ENCODE results near the gene GRN.
A peak's percentile ranks its signal among the peaks of the same experiment; 100 is the strongest.
"Not testable (repeated sequence)": the region's sequence is repeated elsewhere in the genome, so short reads cannot be mapped to it uniquely, and the experiment has no call there.

GRN gene

GRCh38 chr17:44383363-44383762 lies 38.3 kb downstream of the GRN start:
- DNase-seq: no peak

DNA sequence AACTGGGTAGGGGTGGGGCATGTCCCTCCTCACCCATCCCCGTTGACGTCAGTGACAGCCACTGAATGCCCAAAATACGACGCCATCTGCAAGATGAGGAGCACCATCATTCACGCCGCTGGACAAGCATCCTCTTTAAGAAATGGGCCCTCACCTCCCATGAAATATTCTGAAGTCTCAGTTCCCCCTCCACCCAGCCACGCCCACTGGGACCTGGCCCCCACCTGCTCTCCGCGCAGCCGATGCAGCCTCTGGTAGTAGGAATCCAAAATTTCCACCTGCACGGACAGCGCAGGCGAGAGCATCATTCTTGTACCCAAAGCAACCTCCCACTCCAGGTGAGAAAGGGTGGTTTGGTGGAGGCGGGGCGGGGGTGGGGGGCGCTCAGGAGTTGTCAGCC lies 38.8 kb downstream of the GRN start:
- DNase-seq: no peak

DNA sequence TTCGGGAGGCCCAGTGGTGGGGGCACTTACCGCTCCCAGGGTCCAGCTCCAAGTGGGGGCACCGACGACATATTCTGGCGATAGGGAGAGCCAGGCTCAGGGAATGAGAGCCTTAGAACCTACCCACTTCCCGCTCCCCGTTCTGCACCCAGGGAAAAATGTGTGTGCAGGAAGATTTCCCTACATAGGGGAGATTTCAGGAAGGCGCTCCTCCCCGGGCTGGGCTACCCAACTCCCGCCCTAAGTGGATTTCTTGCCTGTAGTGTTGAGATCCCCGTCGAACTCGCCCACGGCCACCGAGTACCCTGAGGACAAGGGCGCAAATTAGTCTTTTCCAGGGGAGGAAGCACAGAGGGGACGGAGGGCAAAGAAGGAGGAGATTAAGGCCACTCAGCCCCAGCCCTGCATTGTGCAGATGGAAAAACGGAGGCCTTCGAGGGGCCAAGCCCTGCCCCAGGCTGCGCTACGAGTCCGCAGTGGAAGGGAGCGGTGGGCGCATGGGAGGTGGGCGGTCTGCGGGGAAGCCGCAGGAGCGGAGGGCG lies 39.2 kb downstream of the GRN start:
- no peak for DNase-seq

GRCh38 chr17:44384823-44385286 lies 39.8 kb downstream of the GRN start:
- no peak for DNase-seq

DNA sequence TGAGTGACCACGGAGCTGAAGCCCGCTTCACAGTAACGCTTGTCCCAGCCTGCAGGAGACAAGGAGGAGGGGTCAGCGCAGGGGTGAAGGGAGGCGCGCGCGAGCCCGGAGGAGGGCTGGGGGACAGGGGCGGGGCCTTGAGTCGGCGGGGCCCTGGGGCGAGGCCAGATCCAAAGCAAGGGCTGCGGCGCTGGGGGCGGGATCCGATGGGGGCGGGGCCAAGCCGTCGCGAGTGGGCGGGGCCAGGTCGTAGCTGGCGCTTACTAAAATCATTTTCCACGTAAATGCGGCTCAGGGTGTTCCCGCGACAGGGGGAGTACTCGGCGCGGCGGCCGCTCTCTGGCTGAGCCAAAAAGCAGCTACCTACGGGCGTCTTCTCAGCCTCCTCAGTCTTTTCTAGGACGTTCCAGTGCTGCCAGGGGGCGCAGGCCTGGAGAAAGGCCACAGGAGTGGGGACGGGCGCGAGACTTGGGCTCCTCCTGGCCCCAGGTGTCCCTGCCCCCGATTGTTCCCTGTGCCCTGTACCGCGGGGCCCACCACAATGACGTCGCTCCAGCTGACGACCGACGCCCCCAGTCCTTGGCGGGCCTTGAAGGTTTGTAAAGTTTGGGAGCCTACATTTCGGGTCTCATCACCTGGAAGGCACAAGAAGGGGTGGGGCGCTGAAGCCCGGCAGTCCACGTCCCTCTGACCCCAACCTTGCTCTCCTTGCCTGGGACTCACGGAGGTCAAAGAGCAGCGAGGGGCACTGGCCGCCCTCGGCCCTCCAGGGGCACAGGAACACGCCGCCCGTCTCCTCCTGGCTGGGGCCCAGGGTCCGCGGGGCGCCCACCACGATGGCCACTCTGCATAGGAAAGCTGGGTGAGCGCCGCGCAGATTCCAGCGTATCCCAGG lies 40.4 kb downstream of the GRN start:
- peak; percentile 67 for DNase-seq

DNA sequence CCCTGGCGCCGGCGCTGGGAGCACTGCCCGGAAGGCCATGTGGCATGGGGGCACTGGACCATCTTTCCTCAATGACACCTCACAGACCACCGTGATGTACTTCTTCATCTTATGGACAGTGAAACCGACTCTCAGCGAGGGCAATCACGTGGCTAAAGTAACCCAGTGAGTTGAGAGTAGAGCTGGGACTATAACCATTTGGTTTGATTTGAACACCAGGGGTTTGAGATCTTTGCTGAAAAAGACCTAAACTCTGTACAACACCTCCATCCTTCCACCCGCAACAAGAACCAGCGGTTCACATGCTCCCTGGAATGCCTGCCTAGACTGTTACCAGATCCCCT lies 41.1 kb downstream of the GRN start:
- DNase-seq: no peak

- DNase-seq: no peak
Measured at GRCh38 chr17:44387804-44388203, 42.7 kb downstream of the GRN start.

- DNase-seq: no peak
Measured at GRCh38 chr17:44389281-44389680, 44.2 kb downstream of the GRN start, which contains the start of gene ITGA2B. Gene ITGA2B (minus strand): TSS chr17:44389649. CDS start chr17:44389473, 176 bp downstream.

DNA sequence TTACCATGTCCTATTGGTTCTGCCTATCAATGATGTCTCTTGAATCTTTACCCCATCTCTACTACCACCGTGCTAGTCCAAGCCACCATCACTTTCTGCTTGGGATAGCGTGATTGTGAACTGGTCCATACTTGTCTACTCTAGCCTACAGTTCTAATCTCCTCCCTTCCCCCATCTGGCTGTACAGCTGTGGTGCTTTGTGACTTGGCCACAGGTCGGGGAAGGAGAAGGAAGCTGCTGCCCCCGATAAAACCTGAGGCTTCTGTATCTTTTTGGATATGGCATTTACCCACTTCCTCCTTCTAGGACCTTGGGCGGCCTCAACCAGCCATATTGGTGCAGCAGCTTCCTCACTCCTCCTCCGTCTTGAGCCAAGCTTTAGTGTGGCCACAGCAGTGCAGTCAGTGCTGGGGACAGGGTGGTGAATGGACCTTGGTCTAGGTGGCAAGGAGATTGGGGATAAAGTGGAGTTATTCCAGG lies 44.7 kb downstream of the GRN start:
- DNase-seq: no peak

- no peak for DNase-seq
Measured at GRCh38 chr17:44390250-44390870, 45.3 kb downstream of the GRN start.

DNA sequence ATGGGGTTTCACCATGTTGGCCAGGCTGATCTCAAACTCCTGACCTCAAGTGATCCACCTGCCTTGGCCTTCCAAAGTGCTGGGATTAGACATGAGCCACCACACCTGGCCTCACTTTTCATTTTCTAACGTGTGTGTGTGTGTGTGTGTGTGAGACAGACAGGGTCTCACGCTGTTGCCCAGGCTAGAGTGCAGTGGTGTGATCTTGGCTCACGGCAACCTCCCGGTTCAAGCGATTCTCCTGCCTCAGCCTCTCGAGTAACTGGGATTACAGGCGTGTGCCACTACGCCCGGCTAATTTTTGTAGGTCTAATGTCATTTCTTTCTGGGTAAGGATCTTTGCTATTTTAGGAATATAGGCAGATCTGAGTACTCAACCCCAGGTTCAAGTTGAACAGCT lies 49.0 kb downstream of the GRN start:
- not testable (repeated sequence) for DNase-seq

DNA sequence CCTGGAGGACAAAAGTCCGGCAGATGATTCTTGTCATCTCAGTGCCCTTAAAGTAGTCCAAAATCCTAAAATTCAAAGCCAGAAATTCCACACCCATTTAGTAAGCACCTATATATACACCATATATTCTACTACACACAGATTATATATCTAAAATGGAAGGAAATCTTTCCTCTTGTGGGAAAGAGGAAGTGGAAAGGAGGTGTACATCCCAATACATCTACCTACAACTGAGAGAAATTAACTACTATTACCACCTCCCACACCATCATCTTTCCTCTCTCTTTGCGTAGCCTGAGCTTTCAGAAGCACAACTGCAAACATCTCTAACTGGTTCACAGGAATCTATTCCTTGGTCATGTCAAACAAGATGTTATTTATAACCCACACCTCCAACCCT lies 49.7 kb downstream of the GRN start:
- no peak for DNase-seq

- DNase-seq: no peak
Measured at GRCh38 chr17:44396946-44397345, 51.8 kb downstream of the GRN start.

- DNase-seq: no peak
Measured at GRCh38 chr17:44397479-44398440, 52.7 kb downstream of the GRN start.

- no peak for DNase-seq
Measured at GRCh38 chr17:44398692-44399691, 53.9 kb downstream of the GRN start.

DNA sequence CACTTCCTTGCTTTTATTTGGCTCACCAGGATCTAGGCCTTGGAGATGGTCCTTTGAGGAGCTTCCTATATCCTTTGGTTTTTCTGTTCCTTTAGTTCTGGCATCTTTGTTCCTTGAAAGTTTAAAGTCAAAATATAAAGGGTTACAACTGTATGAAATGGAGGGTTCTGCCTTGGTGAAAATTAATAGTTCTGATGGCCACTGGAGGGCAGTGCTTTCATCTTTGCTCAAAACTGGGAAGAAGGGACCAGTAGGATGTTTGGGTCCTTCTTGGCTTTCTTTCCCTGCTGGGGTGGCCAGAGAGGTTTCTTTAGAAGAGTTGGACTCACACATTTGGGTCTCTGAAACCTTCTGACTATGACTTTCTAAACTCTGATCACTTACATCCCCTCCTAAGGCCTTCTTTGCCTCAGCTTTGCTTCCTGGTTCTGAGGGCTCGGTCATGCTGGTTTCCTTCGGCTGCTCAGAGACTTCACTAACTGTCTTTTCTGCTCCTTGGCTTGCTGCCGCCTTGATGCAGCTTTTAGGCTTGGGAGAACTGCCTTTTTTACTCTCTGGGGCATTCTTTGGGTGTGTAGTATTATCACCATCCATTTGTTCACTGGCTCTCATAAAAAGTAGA lies 55.2 kb downstream of the GRN start:
- peak; percentile 16 for DNase-seq
